Thoracic aorta (tissue), 2 donors: ENCODE results near the gene CTIF. TPM values are rescaled to one million over a fixed set of nuclear protein-coding genes. Genes with fewer than 3 reads are reported as not detected.

Source experiments
- ATAC-seq: fragments of 150-250 bp; one replicate; pipeline ENCODE4 v1.8.0; 2017; ENCODE audit warnings: low read depth; ENCODE audit not compliant: insufficient number of reproducible peaks, low FRiP score
- DNase-seq: peaks from one replicate; pipeline ENCODE4 v3.0.0-alpha.2; 2020; ENCODE audit warnings: low spot score
- H3K27ac ChIP-seq, 2 donors: fragments of 200-600 bp; sonication (generic); 1 replicate in 1 of 2; 2 replicates in 1 of 2; pipeline ENCODE4 v1.5.1; 2016; ENCODE audit warnings: mild to moderate bottlenecking in 2 of 2, moderate library complexity in 2 of 2
- H3K27me3 ChIP-seq: fragments of 200-600 bp; sonication (generic); replicated peaks from 2 replicates; pipeline ENCODE4 v1.6.0; 2016; ENCODE audit warnings: mild to moderate bottlenecking; ENCODE audit not compliant: insufficient read depth
- H3K36me3 ChIP-seq: fragments of 200-600 bp; sonication (generic); one replicate; pipeline ENCODE4 v1.5.1; 2016
- H3K4me1 ChIP-seq, 2 donors: fragments of 200-600 bp; sonication (generic); 1 replicate in 1 of 2; 2 replicates in 1 of 2; pipeline versions ENCODE4 v1.5.1 to v1.6.0; 2016; ENCODE audit warnings: low read depth in 2 of 2, mild to moderate bottlenecking in 1 of 2; ENCODE audit not compliant: control insufficient read depth in 1 of 2
- H3K4me3 ChIP-seq: fragments of 200-600 bp; sonication (generic); 2 replicates; pipeline ENCODE4 v1.5.1; 2016; ENCODE audit warnings: mild to moderate bottlenecking
- H3K9me3 ChIP-seq: fragments of 200-600 bp; sonication (generic); 2 replicates; pipeline ENCODE4 v1.5.1; 2016
- CTCF ChIP-seq: fragments of 200-600 bp; sonication (generic); IDR thresholded peaks from one replicate; pipeline ENCODE4 v1.5.1; 2019; ENCODE audit warnings: antibody characterized with exemption
- total RNA-seq, 2 donors: library from RNA; depleted of rRNA; stranded (reverse); fragments of >200 nt; gene quantifications; one replicate each; pipeline versions ENCODE4 v1.1.0 to v1.2.3, GENCODE V29; 2016

The CTIF gene
- total RNA-seq, 2 donors from 2014 or later, result 63.3 to 125 TPM

GRCh38 chr18:48896875-48897511, 358.2 kb downstream of the CTIF start:
- DNase-seq, result no peak

GRCh38 chr18:48897531-48897930, 358.7 kb downstream of the CTIF start:
- Histone ChIP-seq H3K9me3 (no peaks in the 10 kb centered on the region), H3K27ac (peak overlapping the region; percentile 70 to 71), H3K36me3 (no peaks in the 10 kb centered on the region), H3K27me3 (no peaks in the 10 kb centered on the region), H3K4me1 (peaks cover 18 to 55% of the 10 kb centered on the region in 2 donors), H3K4me3 (no peak overlapping the region)
- no peak for ATAC-seq
- TF ChIP-seq CTCF, result no peak
- no peak for DNase-seq

More at GRCh38 chr18:48896875-48897511, 358.2 kb downstream of the CTIF start:
- no peaks in the 10 kb centered on the region for H3K9me3 ChIP-seq
- ATAC-seq, result no peak
- peaks cover 13 to 55% of the 10 kb centered on the region in 2 donors for H3K4me1 ChIP-seq
- peak overlapping the region; percentile 70 to 71 for H3K27ac ChIP-seq
- no peaks in the 10 kb centered on the region for H3K27me3 ChIP-seq
- no peaks in the 10 kb centered on the region for H3K36me3 ChIP-seq
- H3K4me3 ChIP-seq, result no peak overlapping the region
- TF ChIP-seq CTCF, result no peak

- H3K27ac ChIP-seq, result no peak overlapping the region
- no peaks in the 10 kb centered on the region for H3K27me3 ChIP-seq
- DNase-seq (no peak), ATAC-seq (no peak)
- TF ChIP-seq CTCF, result no peak
- peaks cover 26 to 55% of the 10 kb centered on the region in 2 donors for H3K4me1 ChIP-seq
- H3K36me3 ChIP-seq, result no peaks in the 10 kb centered on the region
- no peak overlapping the region for H3K4me3 ChIP-seq
- H3K9me3 ChIP-seq, result no peaks in the 10 kb centered on the region
Measured at GRCh38 chr18:48898521-48898920, 359.7 kb downstream of the CTIF start.

GRCh38 chr18:48899558-48900174, 360.8 kb downstream of the CTIF start:
- no peak overlapping the region for H3K4me3 ChIP-seq
- H3K27me3 ChIP-seq, result no peaks in the 10 kb centered on the region
- no peak overlapping the region for H3K27ac ChIP-seq
- no peak for TF ChIP-seq CTCF
- H3K36me3 ChIP-seq, result no peaks in the 10 kb centered on the region
- no peak for ATAC-seq
- DNase-seq, result no peak
- peaks cover 30 to 59% of the 10 kb centered on the region in 2 donors for H3K4me1 ChIP-seq
- H3K9me3 ChIP-seq, result no peaks in the 10 kb centered on the region

GRCh38 chr18:48900469-48900868, 361.6 kb downstream of the CTIF start:
- H3K27ac ChIP-seq, result peak overlapping the region in 1 of 2 donors; percentile 98
- H3K27me3 ChIP-seq, result no peaks in the 10 kb centered on the region
- no peak overlapping the region for H3K4me3 ChIP-seq
- no peak for DNase-seq
- H3K36me3 ChIP-seq, result no peaks in the 10 kb centered on the region
- no peaks in the 10 kb centered on the region for H3K9me3 ChIP-seq
- H3K4me1 ChIP-seq, result peaks cover 27 to 52% of the 10 kb centered on the region in 2 donors
- ATAC-seq, result no peak
- no peak for TF ChIP-seq CTCF
